T1000 (cell line): ENCODE data around the gene PITPNM2.

Source experiments
- DNase-seq: peaks from one replicate; lab custom pipeline; 2025; ENCODE audit warnings: mixed read lengths; lab: John Stamatoyannopoulos, UW

The PITPNM2 gene

GRCh38 chr12:123150744-123151456 is at the start of gene PITPNM2:
Gene PITPNM2 (minus strand): TSS chr12:123151090. CDS start chr12:123034590, 116,500 bp downstream.
- DNase-seq: peak; percentile 25

GRCh38 chr12:123200414-123200813 is 49.5 kb upstream of the PITPNM2 start:
- DNase-seq: no peak

- DNase-seq: no peak
Measured at GRCh38 chr12:123199936-123200335, 49.0 kb upstream of the PITPNM2 start.

GRCh38 chr12:123187637-123188036 is 36.7 kb upstream of the PITPNM2 start:
- DNase-seq: no peak

- DNase-seq: no peak
Measured at GRCh38 chr12:123180171-123180570, 29.3 kb upstream of the PITPNM2 start.

- DNase-seq: no peak
Measured at GRCh38 chr12:123171967-123172366, 21.1 kb upstream of the PITPNM2 start.

- no peak for DNase-seq
Measured at GRCh38 chr12:123167329-123167728, 16.4 kb upstream of the PITPNM2 start.

- no peak for DNase-seq
Measured at GRCh38 chr12:123165537-123165936, 14.6 kb upstream of the PITPNM2 start.

- DNase-seq: no peak
Measured at GRCh38 chr12:123164710-123165261, 13.9 kb upstream of the PITPNM2 start.

- DNase-seq: no peak
Measured at GRCh38 chr12:123164222-123164621, 13.3 kb upstream of the PITPNM2 start.

- DNase-seq: no peak
Measured at GRCh38 chr12:123163227-123163626, 12.3 kb upstream of the PITPNM2 start.

GRCh38 chr12:123160801-123161487 is 10.1 kb upstream of the PITPNM2 start:
- DNase-seq: no peak

- no peak for DNase-seq
Measured at GRCh38 chr12:123153906-123154305, 3.0 kb upstream of the PITPNM2 start.

GRCh38 chr12:123152833-123153232 is 1.9 kb upstream of the PITPNM2 start:
- no peak for DNase-seq

GRCh38 chr12:123151457-123152454 is 866 bp upstream of the PITPNM2 start:
- no peak for DNase-seq

- DNase-seq: no peak
Measured at GRCh38 chr12:123150275-123150743, 581 bp downstream of the PITPNM2 start.

GRCh38 chr12:123149501-123150274 is 1.2 kb downstream of the PITPNM2 start:
- DNase-seq: no peak

GRCh38 chr12:123149088-123149487 is 1.8 kb downstream of the PITPNM2 start:
- DNase-seq: no peak

- no peak for DNase-seq
Measured at GRCh38 chr12:123148655-123149054, 2.2 kb downstream of the PITPNM2 start.

- no peak for DNase-seq
Measured at GRCh38 chr12:123148223-123148622, 2.7 kb downstream of the PITPNM2 start.

- no peak for DNase-seq
Measured at GRCh38 chr12:123145211-123145610, 5.7 kb downstream of the PITPNM2 start.
